HG03558 (cell line): Measurements from ENCODE around the gene TTC28.
"Not testable (repeated sequence)": the region's sequence is repeated elsewhere in the genome, so short reads cannot be mapped to it uniquely, and the experiment has no call there.

ENCODE experiments used
- ATAC-seq: cut with Tn5 transposase; IDR thresholded peaks from one replicate; pipeline ENCODE4 v1.9.1; 2021; ENCODE audit warnings: moderate number of reproducible peaks; ENCODE audit not compliant: unreplicated experiment; ENCODE audit errors: extremely low read depth

Gene TTC28

DNA sequence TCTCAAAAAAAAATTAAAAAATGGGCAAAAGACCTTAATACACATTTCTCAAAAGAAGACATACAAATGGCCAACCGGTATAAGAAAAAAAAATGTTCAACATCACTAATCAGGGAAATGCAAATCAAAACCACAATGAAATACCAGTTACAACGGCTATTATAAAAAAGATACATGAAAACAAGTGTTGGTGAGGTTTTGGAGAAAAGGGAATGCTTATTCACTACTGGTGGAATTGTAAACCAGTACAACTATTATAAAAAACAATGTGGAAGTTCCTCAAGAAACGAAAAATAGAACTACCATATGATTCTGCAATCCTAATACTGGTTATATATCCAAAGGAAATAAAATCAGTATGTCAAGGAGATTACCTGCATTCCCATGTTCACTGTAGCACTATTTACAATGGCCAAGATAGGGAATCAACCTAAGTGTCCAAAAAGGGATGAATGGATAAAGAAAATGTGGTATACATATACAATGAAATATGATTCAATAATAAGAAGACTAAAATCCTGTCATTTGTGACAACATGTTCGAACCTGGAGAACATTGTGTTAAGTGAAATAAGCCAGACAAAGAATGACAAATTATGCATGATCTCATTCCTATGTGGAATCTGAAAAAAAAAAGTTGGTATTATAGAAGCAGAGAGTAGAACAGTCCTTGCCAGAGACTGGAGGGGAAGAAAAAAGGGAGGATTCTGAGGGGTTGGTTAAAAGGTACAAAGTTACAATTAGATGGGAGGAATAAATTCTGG lies 503.7 kb downstream of the TTC28 start:
- ATAC-seq, result no peak

- ATAC-seq, result no peak
These were observed 505.1 kb downstream of the TTC28 start for GRCh38 chr22:28174509-28174908.

GRCh38 chr22:28172892-28173670 lies 506.6 kb downstream of the TTC28 start:
- no peak for ATAC-seq

DNA sequence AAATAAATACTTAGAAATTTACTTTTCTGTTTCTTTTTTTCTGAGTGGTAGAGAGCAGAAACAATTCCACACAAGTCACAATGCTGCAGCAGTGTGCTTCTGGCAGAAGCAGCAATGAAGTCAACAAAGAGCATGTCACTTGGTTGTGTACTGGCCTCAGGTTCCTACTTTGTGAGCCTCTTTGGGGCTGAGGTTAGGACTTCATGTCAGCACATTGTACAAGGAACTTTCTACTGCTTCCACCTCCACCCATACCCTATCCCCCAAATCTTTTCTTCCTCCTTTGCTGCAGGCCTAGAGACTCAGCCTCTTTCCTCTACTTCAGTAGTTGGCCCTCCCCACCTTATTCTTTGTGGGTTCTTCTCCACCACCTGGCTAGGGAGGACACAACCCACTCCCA lies 507.9 kb downstream of the TTC28 start:
- ATAC-seq, result no peak

DNA sequence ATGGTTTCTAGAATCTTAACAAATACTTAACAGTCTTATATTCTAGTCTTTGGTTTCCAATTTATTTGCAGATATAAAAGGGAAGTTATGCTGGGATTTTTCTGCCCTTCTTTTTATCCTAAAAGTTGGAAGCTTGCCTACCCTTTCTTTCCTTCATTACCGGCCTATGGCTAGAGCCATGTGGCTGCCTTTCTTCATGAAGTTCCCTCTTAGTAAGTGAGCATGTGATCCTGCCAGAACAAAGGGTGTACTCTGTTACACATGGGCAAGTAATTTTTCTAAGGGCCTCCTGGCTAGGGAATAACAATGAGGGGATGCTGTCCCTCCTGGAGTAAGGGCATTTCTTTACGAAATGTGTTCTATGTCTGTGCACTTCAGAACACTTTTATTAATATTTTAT lies 508.5 kb downstream of the TTC28 start:
- no peak for ATAC-seq

- ATAC-seq, result not testable (repeated sequence)
These were observed 510.3 kb downstream of the TTC28 start for GRCh38 chr22:28169314-28169713.

- ATAC-seq, result no peak
These were observed 523.8 kb downstream of the TTC28 start for GRCh38 chr22:28155808-28156207.

DNA sequence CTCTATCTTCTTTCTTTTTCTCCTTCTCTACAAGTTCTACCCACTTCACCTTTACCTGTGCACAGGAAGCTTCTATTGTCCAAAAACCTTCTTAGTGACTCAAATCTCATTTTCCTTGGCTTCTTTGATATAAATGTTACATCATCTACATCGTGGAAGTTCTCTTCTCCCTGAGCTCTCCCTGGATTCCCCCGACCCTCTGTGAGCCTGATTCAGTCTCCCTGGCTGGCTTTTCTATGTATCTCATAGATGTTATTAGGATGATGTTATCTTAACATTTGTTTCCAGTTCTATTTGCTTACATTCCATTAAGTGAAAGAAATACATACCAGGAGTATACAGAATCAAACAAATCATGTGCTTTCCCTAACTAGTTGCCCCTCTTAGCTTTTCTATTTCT lies 524.8 kb downstream of the TTC28 start:
- no peak for ATAC-seq

- no peak for ATAC-seq
These were observed 528.4 kb downstream of the TTC28 start for GRCh38 chr22:28151151-28151816.

DNA sequence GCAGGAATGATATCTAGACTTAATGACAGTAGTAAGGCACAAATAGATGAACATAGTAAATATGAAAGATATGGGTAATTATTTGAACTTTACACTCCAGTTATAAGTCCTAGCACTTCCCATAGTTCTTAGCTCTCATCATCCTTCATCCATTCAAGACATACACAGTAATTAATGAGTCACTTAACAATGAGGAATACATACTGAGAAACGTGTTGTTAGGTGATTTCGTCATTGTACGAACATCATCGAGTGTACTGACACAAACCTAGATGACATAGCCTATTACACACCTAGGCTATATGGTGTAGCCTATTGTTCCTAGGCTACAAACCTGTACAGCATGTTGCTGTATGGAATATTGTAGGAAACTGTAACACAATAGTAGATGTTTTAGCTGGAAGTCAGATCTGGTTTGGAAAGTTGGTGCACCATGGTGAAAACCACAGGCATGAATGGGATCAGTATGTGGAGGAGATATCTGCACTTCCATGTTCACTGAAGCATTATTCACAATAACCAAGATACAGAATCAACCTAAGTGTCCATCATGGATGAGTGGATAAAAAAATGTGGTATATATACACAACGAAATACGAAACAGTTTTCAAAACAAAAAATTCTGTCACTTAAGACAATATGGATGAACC lies 530.7 kb downstream of the TTC28 start:
- ATAC-seq, result no peak

DNA sequence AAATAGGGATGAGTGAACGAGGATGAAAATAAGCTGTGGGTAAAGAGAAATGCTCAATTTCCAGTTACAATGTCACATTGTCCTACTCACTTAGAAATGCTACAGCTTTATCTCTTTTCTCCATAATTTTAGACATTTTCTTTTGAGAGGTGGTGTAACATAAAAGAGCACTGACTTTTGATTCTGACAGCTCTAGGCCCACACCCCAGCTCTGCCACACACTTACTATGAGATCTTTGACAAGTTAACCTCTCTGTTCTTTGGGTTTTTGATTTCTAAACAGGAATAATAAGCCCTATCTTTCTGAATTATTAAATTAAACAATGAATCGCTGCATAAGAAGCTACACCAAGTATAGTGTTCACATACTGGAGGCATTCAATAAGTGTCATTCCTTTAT lies 532.2 kb downstream of the TTC28 start:
- ATAC-seq, result no peak

GRCh38 chr22:28146401-28147314 lies 533.0 kb downstream of the TTC28 start:
- ATAC-seq, result no peak

- ATAC-seq, result no peak
These were observed 535.5 kb downstream of the TTC28 start for GRCh38 chr22:28143961-28144745.

GRCh38 chr22:28143241-28143865 lies 536.3 kb downstream of the TTC28 start:
- ATAC-seq, result no peak

DNA sequence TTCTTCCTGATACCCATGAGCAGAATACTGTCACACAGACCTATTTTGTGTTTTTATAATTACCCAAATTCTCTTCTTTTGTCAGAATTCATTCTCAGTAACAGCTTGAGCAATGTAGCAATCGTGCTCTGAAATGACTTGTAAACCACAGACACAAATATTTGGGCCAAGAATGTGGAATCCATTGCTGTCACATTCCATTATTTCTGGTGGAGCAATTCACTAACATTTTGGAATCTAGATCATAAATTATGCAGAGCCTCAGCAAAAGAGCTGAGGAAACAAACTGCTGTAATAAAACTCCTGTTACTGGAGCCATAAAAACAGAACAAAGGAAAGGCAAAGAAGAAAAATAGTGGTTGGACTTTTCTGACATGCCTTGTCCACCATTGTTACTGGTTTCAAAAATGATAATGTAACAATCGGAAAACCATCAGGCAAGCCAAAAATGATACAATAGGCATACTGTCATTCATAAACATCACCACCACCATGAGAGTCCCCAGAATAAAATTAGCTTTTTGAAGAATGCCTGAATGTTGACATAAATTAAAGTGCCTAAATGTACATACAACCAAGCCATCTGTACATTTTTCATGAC lies 537.2 kb downstream of the TTC28 start:
- no peak for ATAC-seq

GRCh38 chr22:28141614-28142013 lies 538.0 kb downstream of the TTC28 start:
- ATAC-seq, result no peak

- ATAC-seq, result no peak
These were observed 539.7 kb downstream of the TTC28 start for GRCh38 chr22:28139961-28140360.

GRCh38 chr22:28139516-28139915 lies 540.1 kb downstream of the TTC28 start:
- no peak for ATAC-seq
